DND-41 (cell line): Measurements from ENCODE around the gene NEUROG3.

Source experiments
- ATAC-seq: fragments of 200-7000 bp; cut with Tn5 transposase; 3 replicates; pipeline ENCODE4 v1.9.1; 2021; ENCODE audit warnings: low read depth; ENCODE audit not compliant: insufficient read depth
- DNase-seq: peaks from one replicate; pipeline ENCODE4 v3.0.0-alpha.2; 2020
- H2AFZ ChIP-seq: 2 replicates; pipeline ENCODE4 v1.6.0; 2012; ENCODE audit warnings: low read depth, low read length
- H3K27ac ChIP-seq: 2 replicates; pipeline ENCODE4 v1.5.1; 2012; ENCODE audit warnings: low read length, inconsistent platforms
- H3K27me3 ChIP-seq: fragments of 200-600 bp; sonication (generic); 2 replicates; pipeline ENCODE4 v1.6.0; 2012; ENCODE audit warnings: low read length, mild to moderate bottlenecking, inconsistent platforms; ENCODE audit not compliant: insufficient read depth, poor library complexity
- H3K36me3 ChIP-seq: 2 replicates; pipeline ENCODE4 v1.5.1; 2012; ENCODE audit warnings: low read length, inconsistent platforms; ENCODE audit not compliant: insufficient read depth
- H3K4me1 ChIP-seq: 2 replicates; pipeline ENCODE4 v1.5.1; 2012; ENCODE audit warnings: mild to moderate bottlenecking, low read length; ENCODE audit not compliant: insufficient read depth
- H3K4me2 ChIP-seq: 2 replicates; pipeline ENCODE4 v1.6.0; 2012; ENCODE audit warnings: mild to moderate bottlenecking, moderate library complexity, low read length, inconsistent platforms; ENCODE audit not compliant: insufficient read depth
- H3K4me3 ChIP-seq, 2 experiments: fragments of 200-600 bp in 1 of 2; shearing (Covaris generic) in 1 of 2; 2 replicates each; pipeline ENCODE4 v1.5.1; 2012 to 2016; ENCODE audit warnings: inconsistent platforms in 2 of 2, low read length in 2 of 2, mild to moderate bottlenecking in 2 of 2, low read depth in 1 of 2, moderate library complexity in 1 of 2
- H3K79me2 ChIP-seq: 2 replicates; pipeline ENCODE4 v1.6.0; 2012; ENCODE audit warnings: low read length, inconsistent platforms; ENCODE audit not compliant: insufficient read depth
- H3K9ac ChIP-seq: 2 replicates; pipeline ENCODE4 v1.6.0; 2012; ENCODE audit warnings: low read depth, mild to moderate bottlenecking, inconsistent platforms, low read length, moderate library complexity
- H3K9me3 ChIP-seq: 2 replicates; pipeline ENCODE4 v1.5.1; 2012; ENCODE audit warnings: low read length, moderate library complexity, mild to moderate bottlenecking, inconsistent platforms; ENCODE audit not compliant: insufficient read depth, severe bottlenecking
- H4K20me1 ChIP-seq: 2 replicates; pipeline ENCODE4 v1.6.0; 2012; ENCODE audit warnings: low read length; ENCODE audit not compliant: insufficient read depth
- EZH2 ChIP-seq: IDR thresholded peaks from 3 replicates; pipeline ENCODE4 v1.6.1; 2012; ENCODE audit warnings: borderline replicate concordance, low read depth, mild to moderate bottlenecking, moderate library complexity, low read length, inconsistent platforms; ENCODE audit not compliant: severe bottlenecking
- TF ChIP-seq, protein P1 (sequence below): IDR thresholded peaks from 2 replicates; pipeline ENCODE4 v1.5.1; 2012; ENCODE audit warnings: borderline replicate concordance, low read length, moderate library complexity, mild to moderate bottlenecking; ENCODE audit not compliant: poor library complexity, severe bottlenecking; ENCODE audit errors: extremely low read depth

Gene NEUROG3

DNA sequence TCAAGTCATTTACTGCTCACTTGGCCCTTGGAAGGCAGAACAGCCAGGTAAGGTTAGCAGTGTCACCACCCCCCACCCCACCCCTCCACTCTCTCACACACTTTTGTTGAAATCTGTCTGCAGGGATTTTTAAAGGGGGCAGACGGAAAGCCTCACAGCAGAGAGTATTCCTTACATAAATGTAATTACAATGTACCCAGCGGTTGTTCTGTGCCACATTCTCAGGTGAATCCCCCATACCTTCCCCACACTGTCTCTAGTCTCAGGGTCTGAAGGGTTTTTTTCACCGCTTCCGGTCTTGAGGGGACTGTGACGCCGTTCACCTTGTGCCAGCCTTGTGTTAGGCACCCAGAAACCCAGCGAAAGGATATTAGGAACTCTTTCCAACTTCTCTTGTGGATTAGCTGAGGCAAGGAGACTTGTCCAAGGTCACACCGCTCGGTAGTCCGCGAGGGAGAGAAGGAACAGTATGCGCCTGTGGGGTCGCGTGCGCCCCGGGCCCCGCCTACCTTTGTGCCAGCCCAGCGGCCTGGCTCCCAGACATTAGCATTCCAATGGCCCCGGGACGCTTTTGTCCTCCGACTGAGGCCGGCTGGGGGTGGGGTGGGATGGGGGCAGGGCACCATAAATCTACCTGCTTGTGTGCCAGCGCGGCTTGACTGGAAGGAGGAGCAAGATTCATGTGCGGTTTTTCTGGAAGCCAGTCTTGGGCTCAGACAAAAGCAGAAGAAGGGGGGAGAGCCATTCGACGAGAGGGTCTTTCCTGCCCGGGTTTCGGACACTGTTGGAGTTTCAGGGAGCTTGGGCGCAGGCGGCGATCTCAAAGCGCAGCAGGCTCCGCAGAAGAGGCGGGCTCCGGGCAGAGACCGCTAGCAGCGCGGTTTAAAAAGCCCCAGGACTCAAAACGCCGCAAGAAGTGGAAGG lies 4.5 kb downstream of the NEUROG3 start:
- H3K9me3 ChIP-seq: no peaks in the 10 kb centered on the region
- no peaks in the 10 kb centered on the region for H3K79me2 ChIP-seq
- no peaks in the 10 kb centered on the region for H4K20me1 ChIP-seq
- DNase-seq (no peak), ATAC-seq (no peak)
- no peak overlapping the region for H3K4me2 ChIP-seq
- no peak overlapping the region for H3K9ac ChIP-seq
- no peak overlapping the region for H2AFZ ChIP-seq
- no peaks in the 10 kb centered on the region for H3K36me3 ChIP-seq
- no peak overlapping the region for H3K27ac ChIP-seq
- no peak overlapping the region for H3K4me3 ChIP-seq
- no peaks in the 10 kb centered on the region for H3K27me3 ChIP-seq
- TF ChIP-seq, protein P1, sequence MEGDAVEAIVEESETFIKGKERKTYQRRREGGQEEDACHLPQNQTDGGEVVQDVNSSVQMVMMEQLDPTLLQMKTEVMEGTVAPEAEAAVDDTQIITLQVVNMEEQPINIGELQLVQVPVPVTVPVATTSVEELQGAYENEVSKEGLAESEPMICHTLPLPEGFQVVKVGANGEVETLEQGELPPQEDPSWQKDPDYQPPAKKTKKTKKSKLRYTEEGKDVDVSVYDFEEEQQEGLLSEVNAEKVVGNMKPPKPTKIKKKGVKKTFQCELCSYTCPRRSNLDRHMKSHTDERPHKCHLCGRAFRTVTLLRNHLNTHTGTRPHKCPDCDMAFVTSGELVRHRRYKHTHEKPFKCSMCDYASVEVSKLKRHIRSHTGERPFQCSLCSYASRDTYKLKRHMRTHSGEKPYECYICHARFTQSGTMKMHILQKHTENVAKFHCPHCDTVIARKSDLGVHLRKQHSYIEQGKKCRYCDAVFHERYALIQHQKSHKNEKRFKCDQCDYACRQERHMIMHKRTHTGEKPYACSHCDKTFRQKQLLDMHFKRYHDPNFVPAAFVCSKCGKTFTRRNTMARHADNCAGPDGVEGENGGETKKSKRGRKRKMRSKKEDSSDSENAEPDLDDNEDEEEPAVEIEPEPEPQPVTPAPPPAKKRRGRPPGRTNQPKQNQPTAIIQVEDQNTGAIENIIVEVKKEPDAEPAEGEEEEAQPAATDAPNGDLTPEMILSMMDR: no peak
- TF ChIP-seq EZH2: no peak
- H3K4me1 ChIP-seq: no peaks in the 10 kb centered on the region

DNA sequence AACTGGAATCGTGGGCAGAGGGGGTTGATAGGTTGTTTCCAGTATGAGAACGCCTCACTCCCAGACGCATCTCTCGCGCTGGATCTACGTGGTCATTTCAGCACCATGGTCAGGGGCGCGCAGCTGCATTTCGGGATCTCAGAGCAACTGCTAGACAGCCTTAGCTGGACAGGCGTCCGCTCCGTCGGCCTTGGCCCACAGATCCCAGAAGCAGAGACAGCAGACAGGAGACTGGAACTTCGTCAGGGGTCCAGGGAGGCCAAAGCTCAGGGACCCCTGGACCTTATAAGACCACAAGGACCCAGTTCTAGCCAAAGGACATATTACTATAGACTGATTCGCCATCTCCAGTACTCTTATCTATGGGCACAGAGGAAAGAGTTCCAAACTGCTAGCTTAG lies 5.3 kb downstream of the NEUROG3 start:
- Histone ChIP-seq H2AFZ (no peak overlapping the region), H4K20me1 (no peaks in the 10 kb centered on the region), H3K9ac (no peak overlapping the region), H3K79me2 (no peaks in the 10 kb centered on the region), H3K36me3 (no peaks in the 10 kb centered on the region), H3K27me3 (no peaks in the 10 kb centered on the region), H3K9me3 (no peaks in the 10 kb centered on the region), H3K4me2 (no peak overlapping the region), H3K27ac (no peak overlapping the region), H3K4me3 (no peak overlapping the region), H3K4me1 (no peaks in the 10 kb centered on the region)
- TF ChIP-seq, protein P1: no peak
- TF ChIP-seq EZH2: no peak
- ATAC-seq: no peak
- peak; percentile 32 for DNase-seq

DNA sequence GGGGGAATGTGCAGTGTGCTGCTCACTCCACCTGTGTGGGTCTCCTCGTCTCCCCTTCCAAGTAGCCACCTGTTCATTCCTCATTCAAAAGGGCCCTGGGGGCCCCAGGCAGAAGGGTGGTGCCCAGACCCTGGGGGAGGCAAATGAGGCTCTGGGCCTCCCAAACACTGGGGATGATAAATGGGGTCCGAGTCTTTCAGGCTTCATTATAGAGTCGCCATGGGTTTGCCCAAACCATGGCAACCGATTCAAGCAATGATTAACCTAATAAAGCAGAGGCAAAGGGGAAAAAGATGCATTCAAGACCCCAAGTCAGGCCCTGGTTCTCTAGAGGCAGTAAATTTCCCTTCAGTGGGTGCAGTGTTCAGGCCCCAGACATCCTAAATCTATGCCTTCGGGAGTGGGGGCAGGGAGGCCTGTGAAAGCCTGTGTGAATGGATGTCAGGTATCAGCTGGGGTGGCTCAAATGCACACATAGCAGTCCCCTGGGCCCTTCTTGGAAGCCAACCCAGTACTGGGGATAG lies 10.4 kb downstream of the NEUROG3 start:
- TF ChIP-seq, protein P1: no peak
- no peak for TF ChIP-seq EZH2
- Histone ChIP-seq H3K27me3 (no peaks in the 10 kb centered on the region), H3K27ac (no peak overlapping the region), H3K79me2 (no peaks in the 10 kb centered on the region), H2AFZ (no peak overlapping the region), H4K20me1 (no peaks in the 10 kb centered on the region), H3K9ac (no peak overlapping the region), H3K4me1 (peaks cover 9% of the 10 kb centered on the region), H3K36me3 (no peaks in the 10 kb centered on the region), H3K4me3 (no peak overlapping the region), H3K4me2 (no peak overlapping the region), H3K9me3 (no peaks in the 10 kb centered on the region)
- DNase-seq (no peak), ATAC-seq (no peak)
